Activated effector memory CD4-positive, alpha-beta T cell treated with Interleukin-2 at 50 U/mL for 16 hours (primary cell): Measurements from ENCODE around the gene ITM2C.
A peak's percentile ranks its signal among the peaks of the same experiment; 100 is the strongest.

Experiments used
- DNase-seq: peaks from one replicate; pipeline ENCODE4 v3.0.0-alpha.2; 2020

The ITM2C gene

DNA sequence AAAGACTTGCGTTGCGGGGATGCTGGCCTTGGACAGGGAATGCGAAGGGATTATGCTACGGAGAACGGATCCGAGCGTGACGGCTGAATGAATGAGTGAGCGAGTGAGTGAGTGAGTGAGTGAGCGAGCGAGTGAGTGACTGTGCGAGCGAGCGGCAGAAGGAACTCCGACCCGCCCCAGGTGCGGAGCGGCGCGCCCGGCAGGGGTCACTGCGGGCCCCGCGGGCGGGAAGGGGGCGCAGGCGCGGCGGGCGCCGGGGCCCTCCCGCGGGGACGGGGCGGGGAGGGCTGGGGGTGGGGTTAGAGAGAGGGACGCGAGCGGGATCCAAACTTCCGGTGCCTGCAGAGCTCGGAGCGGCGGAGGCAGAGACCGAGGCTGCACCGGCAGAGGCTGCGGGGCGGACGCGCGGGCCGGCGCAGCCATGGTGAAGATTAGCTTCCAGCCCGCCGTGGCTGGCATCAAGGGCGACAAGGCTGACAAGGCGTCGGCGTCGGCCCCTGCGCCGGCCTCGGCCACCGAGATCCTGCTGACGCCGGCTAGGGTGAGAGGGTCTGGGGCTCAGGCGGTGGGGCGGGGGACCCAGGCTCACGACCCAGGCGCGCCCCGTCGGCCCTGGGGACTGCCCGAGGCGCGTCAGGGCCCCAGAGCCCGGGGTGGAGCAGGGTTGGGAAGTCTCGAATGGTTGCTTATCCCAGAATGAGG, at the start of gene ITM2C:
Gene ITM2C, plus strand, starts transcription at position 338 of the 702 bp plus-strand sequence. Its CDS starts 84 bp downstream, at position 422.
- peak; percentile 66 for DNase-seq

DNA sequence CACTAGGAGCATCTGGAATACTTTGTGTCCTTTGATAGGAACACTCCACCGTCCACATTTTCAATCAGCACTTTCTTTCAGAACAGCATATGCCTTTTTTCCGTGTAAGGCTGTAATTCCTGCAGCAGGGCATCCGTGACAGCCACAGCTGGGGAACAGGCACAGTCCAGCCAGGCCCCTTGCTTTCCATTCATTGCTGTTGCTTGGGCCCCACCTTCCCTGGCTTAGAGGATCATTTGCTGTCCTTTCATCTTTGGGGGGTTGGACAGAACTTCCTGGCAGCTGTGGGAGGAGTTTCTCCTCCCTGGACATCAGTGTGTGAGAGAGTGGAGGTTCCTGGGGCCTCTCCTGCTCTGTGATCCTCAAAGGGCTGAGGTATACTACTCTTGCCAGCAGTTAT, 49.7 kb upstream of the ITM2C start:
- DNase-seq, result no peak

- DNase-seq, result no peak
Observed at GRCh38 chr2:230816735-230817134, 48.0 kb upstream of the ITM2C start.

DNA sequence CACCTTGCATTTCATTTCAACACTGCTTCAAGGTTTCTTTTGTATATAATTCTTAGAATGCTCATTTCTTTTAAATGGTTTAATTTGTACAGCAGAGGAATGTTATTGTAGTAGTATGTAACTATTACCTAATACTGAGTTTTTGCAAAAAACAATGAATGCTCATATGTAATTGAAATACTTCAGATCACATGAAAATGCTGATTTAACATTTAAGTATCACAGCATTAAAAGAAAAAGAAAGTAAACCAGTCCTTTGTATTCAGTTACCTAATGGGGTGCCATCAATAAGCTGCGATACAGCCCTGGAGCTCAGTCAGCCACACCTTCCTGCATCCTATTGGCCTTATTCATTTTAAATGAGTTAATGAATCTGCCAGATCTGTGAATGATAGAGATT, 45.3 kb upstream of the ITM2C start:
- no peak for DNase-seq

DNA sequence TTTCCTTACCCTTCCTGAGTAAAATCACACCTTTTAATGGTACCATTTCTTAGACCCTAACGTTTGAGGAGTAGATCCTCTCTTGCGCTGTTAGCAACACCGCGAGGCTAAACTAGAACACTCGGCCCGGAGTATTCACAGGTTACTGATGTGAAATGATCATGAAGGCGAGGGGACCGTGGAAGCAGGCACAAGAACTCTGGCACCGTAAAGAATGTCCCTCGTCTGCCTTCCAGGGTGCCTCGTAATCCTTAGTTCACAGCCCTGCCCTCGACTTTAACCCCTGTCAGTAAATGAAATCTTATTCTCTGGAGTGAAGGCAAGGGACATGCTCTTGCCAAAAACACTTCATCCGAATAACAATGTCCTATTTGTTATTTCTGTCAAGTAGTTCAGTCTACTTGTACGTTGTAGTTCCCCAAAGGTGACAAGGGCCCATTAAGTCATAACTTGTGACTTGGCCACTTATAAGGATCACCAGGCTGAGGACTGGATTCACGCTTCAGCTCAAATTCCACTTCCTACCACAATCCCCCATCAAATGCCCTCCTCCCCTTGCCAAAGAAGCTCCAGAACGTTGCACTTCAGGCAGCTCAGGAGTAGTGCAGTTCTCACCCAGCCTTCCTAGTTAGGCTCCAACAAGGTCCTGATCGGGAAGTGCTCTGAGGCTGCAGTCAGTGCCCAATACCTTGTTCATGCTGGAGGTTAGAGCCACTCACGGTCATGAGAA, 43.3 kb upstream of the ITM2C start:
- no peak for DNase-seq

DNA sequence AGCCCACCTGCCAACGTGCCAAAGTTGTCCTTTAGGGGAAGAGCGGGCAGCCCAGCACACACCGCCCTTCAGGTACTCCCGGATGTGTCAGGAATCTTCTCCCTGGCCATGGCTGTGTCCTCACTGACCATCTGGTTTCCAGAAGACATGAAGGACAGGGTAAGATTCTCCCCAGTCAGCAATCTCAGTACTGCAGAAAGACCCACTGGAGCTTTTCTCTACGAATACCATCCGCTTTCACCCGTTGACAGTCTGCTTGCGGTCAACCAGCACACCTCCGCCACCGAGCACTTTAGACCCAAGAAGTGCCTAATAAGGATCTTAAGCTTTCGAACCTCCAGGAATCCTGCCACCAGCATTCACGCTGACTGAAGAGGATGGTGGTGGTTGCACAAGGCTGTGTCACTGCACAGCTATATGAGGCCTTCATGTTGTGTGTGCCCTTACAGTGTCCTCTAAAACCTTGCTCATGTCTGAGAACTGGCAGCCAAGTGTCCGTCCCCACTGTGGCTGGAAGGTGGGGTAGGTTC, 42.7 kb upstream of the ITM2C start:
- DNase-seq, result no peak

GRCh38 chr2:230823264-230823964, 41.3 kb upstream of the ITM2C start:
- no peak for DNase-seq

- peak; percentile 14 for DNase-seq
Observed at GRCh38 chr2:230824406-230824978, 40.2 kb upstream of the ITM2C start.

GRCh38 chr2:230825354-230825753, 39.4 kb upstream of the ITM2C start:
- no peak for DNase-seq

DNA sequence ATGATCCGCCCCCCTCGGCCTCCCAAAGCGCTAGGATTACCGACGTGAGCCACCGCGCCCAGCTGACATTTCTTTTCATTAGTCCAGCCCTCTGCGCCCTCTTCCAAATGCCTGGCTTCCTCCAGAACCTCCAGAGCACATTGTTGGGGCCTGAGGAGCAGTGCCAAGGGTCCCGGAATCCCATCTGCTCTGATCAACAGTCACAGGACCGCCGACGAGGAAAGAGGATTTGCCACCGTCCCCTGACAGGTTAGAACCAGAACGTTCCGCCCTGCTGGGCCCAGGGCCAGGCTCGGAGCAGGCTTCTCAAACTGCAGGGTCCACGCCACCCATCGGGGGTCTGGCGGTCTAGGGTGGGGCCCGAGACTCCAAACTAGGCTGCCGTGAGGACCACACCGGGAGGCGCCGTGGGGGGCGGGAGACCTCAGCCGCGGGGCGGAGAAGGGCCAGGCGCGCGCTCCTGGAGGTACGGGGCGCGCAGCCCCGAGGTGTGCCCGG, 36.9 kb upstream of the ITM2C start:
- DNase-seq, result no peak

- DNase-seq, result no peak
Observed at GRCh38 chr2:230828272-230828961, 36.3 kb upstream of the ITM2C start.

DNA sequence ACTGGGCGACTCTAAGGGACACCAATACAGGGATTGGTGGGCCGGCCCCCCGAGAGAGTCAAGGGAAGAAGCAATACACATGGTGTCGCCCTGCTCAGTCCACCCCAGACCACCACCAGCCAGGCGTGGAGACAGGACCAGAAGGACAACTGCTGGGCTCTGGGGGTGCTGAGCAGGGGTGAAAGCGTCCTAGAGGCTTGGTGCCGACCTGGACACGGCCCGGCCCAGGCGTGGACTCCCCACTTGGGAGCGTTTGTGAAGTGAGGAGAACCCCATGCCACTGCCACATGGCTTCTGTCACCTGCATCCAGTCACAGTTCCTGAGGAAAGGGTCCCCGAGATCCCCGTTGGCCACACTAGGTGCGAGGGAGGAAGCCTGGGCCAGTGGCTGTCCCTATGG, 35.4 kb upstream of the ITM2C start:
- DNase-seq, result no peak

DNA sequence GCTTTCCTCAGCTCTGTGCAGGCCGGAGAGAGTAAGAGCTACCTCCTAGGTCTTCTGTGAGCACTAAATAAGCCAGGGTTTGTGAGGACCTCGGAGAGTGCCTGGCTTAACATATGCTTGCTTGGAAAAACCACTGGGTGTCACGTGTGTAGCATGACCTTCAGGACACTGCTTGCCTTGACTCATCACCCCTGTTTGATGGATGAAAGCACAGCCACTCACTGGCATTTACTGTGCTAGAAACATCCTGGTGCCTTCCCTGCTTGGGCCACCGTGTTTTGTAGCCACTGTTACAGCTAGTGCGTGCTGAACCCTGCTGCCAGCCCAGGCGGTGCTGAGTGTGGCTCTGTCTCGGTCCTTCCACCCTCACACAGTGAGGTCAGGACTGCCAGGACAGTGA, 34.8 kb upstream of the ITM2C start:
- no peak for DNase-seq

DNA sequence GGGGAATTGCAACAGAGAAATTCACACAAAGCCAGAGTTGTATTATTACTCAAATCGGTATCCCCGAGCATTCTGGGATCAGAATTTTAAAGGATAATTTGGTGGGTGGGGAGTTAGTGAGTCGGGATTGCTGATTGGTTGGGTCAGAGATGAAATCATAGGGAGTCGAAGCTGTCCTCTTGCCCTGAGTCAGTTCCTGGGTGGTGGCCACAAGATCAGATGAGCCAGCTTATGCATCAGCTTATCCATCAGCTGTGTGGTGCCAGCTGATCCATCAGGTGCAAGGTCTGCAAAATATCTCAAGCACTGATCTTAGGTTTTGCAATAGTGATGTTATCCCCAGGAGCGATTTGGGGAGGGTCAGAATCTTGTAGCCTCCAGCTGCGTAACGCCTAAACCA, 34.3 kb upstream of the ITM2C start:
- no peak for DNase-seq

- no peak for DNase-seq
Observed at GRCh38 chr2:230840301-230840700, 24.4 kb upstream of the ITM2C start.

DNA sequence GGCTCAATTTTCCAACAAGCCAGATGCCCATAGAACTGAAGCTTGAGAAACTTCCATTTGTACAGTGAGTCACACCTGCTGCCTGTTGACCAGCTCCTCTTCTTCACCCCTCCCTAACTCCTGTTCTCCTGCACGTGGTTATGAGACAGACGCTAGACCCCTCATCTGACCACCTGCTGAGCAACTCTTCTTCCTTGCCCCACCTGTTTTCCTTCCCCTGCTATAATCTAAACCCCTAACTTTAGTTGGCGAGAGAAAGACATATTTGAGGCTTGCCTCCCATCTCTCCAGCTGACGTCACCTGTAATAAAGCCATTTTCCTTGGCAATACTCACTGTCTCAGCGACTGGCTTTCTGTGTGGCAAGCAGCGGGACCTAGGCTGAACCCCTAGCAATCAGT, 22.3 kb upstream of the ITM2C start:
- DNase-seq, result no peak

GRCh38 chr2:230843132-230843531, 21.6 kb upstream of the ITM2C start:
- no peak for DNase-seq

- DNase-seq, result no peak
Observed at GRCh38 chr2:230846360-230846759, 18.4 kb upstream of the ITM2C start.

GRCh38 chr2:230847883-230848388, 16.8 kb upstream of the ITM2C start:
- DNase-seq, result peak; percentile 73

DNA sequence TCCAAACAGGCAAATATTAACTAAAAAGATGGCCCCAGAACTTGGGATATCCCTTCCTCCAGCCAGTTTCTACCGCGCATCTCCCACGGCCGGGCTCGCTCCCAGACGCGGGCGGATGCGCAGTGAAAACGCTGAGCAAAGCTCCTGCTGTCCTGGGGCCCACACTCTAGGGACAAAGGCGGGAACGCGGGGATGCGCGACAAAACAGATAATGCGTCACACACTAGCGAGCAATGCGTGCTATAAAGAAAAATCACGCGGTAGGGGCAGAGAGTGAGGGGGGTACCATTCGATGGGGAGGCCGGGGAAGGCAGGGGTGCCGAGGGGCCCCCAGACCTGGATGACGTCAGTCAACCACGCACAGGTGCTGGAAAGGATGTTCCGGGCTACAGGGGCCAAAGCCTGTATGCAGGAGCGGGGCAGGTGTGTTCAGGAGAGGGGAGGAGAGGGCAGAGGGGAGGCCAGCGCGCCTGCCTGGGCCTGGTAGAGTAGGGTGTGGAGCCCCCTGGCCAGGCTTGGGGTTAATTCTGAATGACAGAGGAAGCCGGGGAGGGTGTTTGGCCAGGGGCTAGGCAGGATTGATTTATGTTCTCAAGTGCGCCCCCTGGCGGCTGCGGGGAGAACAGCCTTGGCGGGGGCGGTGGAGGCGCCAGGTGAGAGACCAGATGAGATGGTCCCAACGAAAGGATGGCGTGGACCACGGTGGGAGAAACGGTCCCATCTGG, 14.9 kb upstream of the ITM2C start:
- peak; percentile 52 for DNase-seq

- no peak for DNase-seq
Observed at GRCh38 chr2:230850358-230850658, 14.4 kb upstream of the ITM2C start.

DNA sequence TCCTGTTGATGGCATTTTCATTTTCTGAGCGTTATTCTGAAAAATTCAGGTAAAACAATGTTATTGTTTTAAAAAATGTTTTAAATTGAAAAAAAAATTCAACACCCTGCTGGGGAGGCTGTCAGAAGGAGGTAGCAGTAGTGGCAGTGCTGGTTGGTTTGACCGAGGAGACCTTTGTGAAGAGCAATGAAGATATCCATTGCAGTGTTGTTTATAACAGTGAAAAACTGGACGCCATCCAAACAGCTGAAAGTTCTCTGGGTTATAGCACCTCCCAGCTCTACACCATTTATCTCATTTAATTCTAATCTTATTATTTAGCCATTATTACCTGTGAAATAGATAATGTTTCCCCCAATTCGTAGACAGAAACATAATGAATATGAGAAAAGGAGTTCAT, 12.6 kb upstream of the ITM2C start:
- no peak for DNase-seq
